SK-N-SH (cell line): ENCODE measurements around the gene BARX1. TPM values are rescaled to one million over a fixed set of nuclear protein-coding genes. Genes with fewer than 3 reads are reported as not detected.

Source experiments
- CTCF ChIA-PET: fragments of 300-600, 350-600 bp; formaldehyde crosslinking; extraction: SDS; loops from one replicate; lab custom pipeline; 2021; lab: Yijun Ruan, JAX
- POLR2A ChIA-PET: fragments of 350-600 bp; sonication (Branson Sonifier 250); formaldehyde crosslinking; extraction: SDS; loops from one replicate; lab custom pipeline; 2020; ENCODE audit warnings: antibody characterized with exemption, inconsistent platforms; lab: Yijun Ruan, JAX
- DNase-seq: peaks from one replicate; pipeline ENCODE4 v3.0.0; 2012
- H2AFZ ChIP-seq: fragments of 200-600 bp; sonication (generic); 2 replicates; pipeline ENCODE4 v1.8.1; 2016; ENCODE audit warnings: antibody characterized with exemption, mild to moderate bottlenecking, low read depth
- H3F3A ChIP-seq: fragments of 200-600 bp; sonication (generic); replicated peaks from 2 replicates; pipeline ENCODE3; 2016; ENCODE audit warnings: antibody characterized with exemption, mild to moderate bottlenecking; ENCODE audit not compliant: insufficient read depth
- H3K27ac ChIP-seq, 2 experiments: fragments of 200-500 bp in 1 of 2; fragments of 200-600 bp in 1 of 2; sonication (Bioruptor generic) in 1 of 2; sonication (generic), shearing (Covaris generic) in 1 of 2; 2 replicates each; pipeline versions ENCODE4 v1.5.1 to v1.6.1; 2014 to 2016; ENCODE audit warnings: low read depth in 2 of 2, inconsistent platforms in 1 of 2, low read length in 1 of 2, mild to moderate bottlenecking in 1 of 2, mixed read lengths in 1 of 2
- H3K27me3 ChIP-seq: fragments of 200-600 bp; sonication (generic), shearing (Covaris generic); 2 replicates; pipeline ENCODE4 v1.6.1; 2016; ENCODE audit warnings: mixed run types; ENCODE audit not compliant: insufficient read depth
- H3K36me3 ChIP-seq, 2 experiments: fragments of 200-500 bp in 1 of 2; fragments of 200-600 bp in 1 of 2; sonication (Bioruptor generic) in 1 of 2; sonication (generic) in 1 of 2; replicated peaks in 1 of 2; 2 replicates each; pipeline versions ENCODE3 to v1.5.1; 2014 to 2016; ENCODE audit warnings: low read length in 1 of 2, mild to moderate bottlenecking in 1 of 2; ENCODE audit not compliant: insufficient read depth in 2 of 2, control insufficient read depth in 1 of 2
- H3K4me1 ChIP-seq, 2 experiments: fragments of 200-500 bp in 1 of 2; fragments of 200-600 bp in 1 of 2; sonication (Bioruptor generic) in 1 of 2; sonication (generic), shearing (Covaris generic) in 1 of 2; 2 replicates each; pipeline versions ENCODE4 v1.5.1 to v1.6.1; 2014 to 2016; ENCODE audit warnings: low read depth in 1 of 2, low read length in 1 of 2, mixed run types in 1 of 2; ENCODE audit not compliant: insufficient read depth in 2 of 2, control insufficient read depth in 1 of 2
- H3K4me2 ChIP-seq: fragments of 200-600 bp; sonication (generic), shearing (Covaris generic); 2 replicates; pipeline ENCODE4 v1.6.1; 2017; ENCODE audit warnings: mixed run types
- H3K4me3 ChIP-seq, 2 experiments: fragments of 200-500 bp in 1 of 2; fragments of 200-600 bp in 1 of 2; sonication (Bioruptor generic) in 1 of 2; sonication (generic), shearing (Covaris generic) in 1 of 2; 2 replicates each; pipeline versions ENCODE4 v1.5.1 to v1.8.1; 2014 to 2016; ENCODE audit warnings: low read depth in 2 of 2, inconsistent platforms in 1 of 2, low read length in 1 of 2, mild to moderate bottlenecking in 1 of 2, mixed read lengths in 1 of 2, moderate library complexity in 1 of 2
- H3K79me2 ChIP-seq: fragments of 200-600 bp; sonication (generic); 2 replicates; pipeline ENCODE4 v1.8.1; 2017; ENCODE audit warnings: mild to moderate bottlenecking; ENCODE audit not compliant: insufficient read depth
- H3K9ac ChIP-seq: fragments of 200-600 bp; sonication (generic); 2 replicates; pipeline ENCODE4 v1.6.1; 2017; ENCODE audit warnings: mixed run types
- H3K9me2 ChIP-seq: fragments of 200-600 bp; sonication (generic); 2 replicates; pipeline ENCODE4 v1.6.1; 2017; ENCODE audit warnings: mixed run types
- H3K9me3 ChIP-seq: fragments of 200-600 bp; sonication (generic); 2 replicates; pipeline ENCODE4 v1.6.1; 2017; ENCODE audit warnings: mixed run types, mild to moderate bottlenecking, moderate library complexity
- H4K20me1 ChIP-seq: fragments of 200-600 bp; sonication (generic); 2 replicates; pipeline ENCODE4 v1.6.1; 2017; ENCODE audit warnings: mild to moderate bottlenecking, mixed run types; ENCODE audit not compliant: insufficient read depth
- ELF1 ChIP-seq: IDR thresholded peaks from 2 replicates; pipeline ENCODE4 v1.4.0; 2012
- EP300 ChIP-seq, 2 experiments: IDR thresholded peaks; 2 replicates each; pipeline versions ENCODE4 v1.4.0 to v1.6.1; 2012; ENCODE audit warnings: borderline replicate concordance in 1 of 2, low read depth in 1 of 2, low read length in 1 of 2
- EZH2phosphoT487 ChIP-seq: fragments of 200-600 bp; sonication (generic); IDR thresholded peaks from 2 replicates; pipeline ENCODE4 v1.6.1; 2017; ENCODE audit warnings: low read depth, mixed run types, mild to moderate bottlenecking, antibody characterized with exemption, moderate library complexity, borderline replicate concordance
- FOSL2 ChIP-seq: IDR thresholded peaks from 2 replicates; pipeline ENCODE4 v1.4.0; 2012; ENCODE audit warnings: low read depth, mild to moderate bottlenecking, moderate library complexity, borderline replicate concordance
- FOXJ3 ChIP-seq: sonication (generic); formaldehyde crosslinking; IDR thresholded peaks from 2 replicates; pipeline ENCODE4 v1.5.1; 2020; ENCODE audit warnings: mild to moderate bottlenecking, missing genetic modification reagents
- FOXM1 ChIP-seq: IDR thresholded peaks from 2 replicates; pipeline ENCODE4 v1.4.0; 2012; ENCODE audit warnings: low read depth, mild to moderate bottlenecking
- JUND ChIP-seq: IDR thresholded peaks from 2 replicates; pipeline ENCODE4 v1.4.0; 2012
- MAX ChIP-seq: IDR thresholded peaks from 2 replicates; pipeline ENCODE4 v1.4.0; 2012; ENCODE audit warnings: low read depth
- NRF1 ChIP-seq: IDR thresholded peaks from 2 replicates; pipeline ENCODE4 v1.6.1; 2012; ENCODE audit warnings: low read depth, mild to moderate bottlenecking, low read length
- RCOR1 ChIP-seq: fragments of 150-350 bp; IDR thresholded peaks from 2 replicates; pipeline ENCODE4 v1.6.1; 2017; ENCODE audit warnings: antibody characterized with exemption, low read length
- REST ChIP-seq: IDR thresholded peaks from 2 replicates; pipeline ENCODE4 v1.6.1; 2012; ENCODE audit warnings: mild to moderate bottlenecking, low read depth, low read length, moderate library complexity
- RXRA ChIP-seq: IDR thresholded peaks from 2 replicates; pipeline ENCODE4 v1.4.0; 2012; ENCODE audit warnings: low read depth, mild to moderate bottlenecking, borderline replicate concordance
- SMC3 ChIP-seq: IDR thresholded peaks from 2 replicates; pipeline ENCODE4 v1.6.1; 2012; ENCODE audit warnings: low read depth, low read length, improper control_type of control experiment
- TAF1 ChIP-seq: IDR thresholded peaks from 2 replicates; pipeline ENCODE4 v1.6.1; 2012; ENCODE audit warnings: low read depth, mild to moderate bottlenecking, low read length, moderate library complexity, borderline replicate concordance
- TEAD4 ChIP-seq: IDR thresholded peaks from 2 replicates; pipeline ENCODE4 v1.4.0; 2012; ENCODE audit warnings: mild to moderate bottlenecking, borderline replicate concordance; ENCODE audit not compliant: insufficient read depth
- ZBTB33 ChIP-seq: IDR thresholded peaks from 2 replicates; pipeline ENCODE4 v1.4.0; 2012; ENCODE audit warnings: low read depth, borderline replicate concordance
- WGBS: methylation state at CpG from one replicate; pipeline ENCODE4 v1.1.6; 2017; ENCODE audit warnings: low lambda C conversion rate; 5-methylcytosine and 5-hydroxymethylcytosine counted together
- polyA plus RNA-seq, 3 experiments: library from polyadenylated mRNA; depleted of rRNA; stranded (reverse); fragments of >200 nt; gene quantifications; 2 replicates each; pipeline ENCODE4 v1.2.3, GENCODE V29; 2012

The BARX1 gene
- polyA plus RNA-seq, 1 of the 3 experiments (the other 2 are of a cell fraction): not detected

- Histone ChIP-seq H3K4me3 (no peak overlapping the region), H3K9me2 (no peaks in the 10 kb centered on the region), H3K4me2 (no peak overlapping the region), H4K20me1 (no peaks in the 10 kb centered on the region), H3F3A (no peaks in the 10 kb centered on the region), H3K9me3 (no peaks in the 10 kb centered on the region), H2AFZ (no peak overlapping the region), H3K9ac (no peak overlapping the region), H3K36me3 (no peaks in the 10 kb centered on the region), H3K4me1 (peaks cover 0 to 11% of the 10 kb centered on the region in 2 experiments; a peak in 1 of 4 replicates), H3K79me2 (no peaks in the 10 kb centered on the region), H3K27me3 (peaks cover 92% of the 10 kb centered on the region), H3K27ac (no peak overlapping the region)
- ChIA-PET CTCF (interaction anchor here (4.6 to 9.3 kb wide), 2 partner anchors 13 to 267 kb away, joined by 21 to 69 read pairs; no protein-coding TSS in a partner anchor), POLR2A (no interaction called here)
- TF ChIP-seq ELF1 (no peak), RXRA (no peak), EZH2phosphoT487 (no peak), MAX (no peak), RCOR1 (no peak), FOSL2 (no peak), TAF1 (no peak), JUND (no peak), REST (no peak), FOXJ3 (CRISPR knock-in tag) (no peak), EP300 (IDR thresholded peaks at IDR 0.05; ENCODE audit: borderline replicate concordance in 1 of 2, low read depth in 1 of 2, low read length in 1 of 2) (no peak)
- 19% methylated on average over 24 of the region's 32 CpGs for WGBS
- peak; percentile 30 for DNase-seq
Observed at GRCh38 chr9:93949073-93949693, 6.0 kb downstream of the BARX1 start.

GRCh38 chr9:93948441-93949072 lies 6.6 kb downstream of the BARX1 start:
- Histone ChIP-seq H3K4me1 (peaks cover 0 to 11% of the 10 kb centered on the region in 2 experiments; a peak in 1 of 4 replicates), H3K9me2 (no peaks in the 10 kb centered on the region), H3K9me3 (no peaks in the 10 kb centered on the region), H3K4me2 (no peak overlapping the region), H3F3A (no peaks in the 10 kb centered on the region), H3K4me3 (no peak overlapping the region), H3K79me2 (no peaks in the 10 kb centered on the region), H3K36me3 (no peaks in the 10 kb centered on the region), H3K27ac (no peak overlapping the region), H2AFZ (no peak overlapping the region), H4K20me1 (no peaks in the 10 kb centered on the region), H3K9ac (no peak overlapping the region), H3K27me3 (peaks cover 91% of the 10 kb centered on the region)
- 14% methylated on average over 37 of the region's 40 CpGs for WGBS
- ChIA-PET CTCF (interaction anchor here (1.3 to 9.3 kb wide), 2 partner anchors 13 to 121 kb away, joined by 4 to 69 read pairs; no protein-coding TSS in a partner anchor), POLR2A (interaction anchor here (0.7 kb wide), 1 partner anchor 1428 kb away, joined by 4 read pairs; no protein-coding TSS in a partner anchor)
- TF ChIP-seq SMC3: no peak
- no peak for TF ChIP-seq ZBTB33
- TF ChIP-seq TEAD4: no peak
- no peak for TF ChIP-seq FOXM1
- no peak for TF ChIP-seq REST
- TF ChIP-seq NRF1: no peak
- DNase-seq: peak; percentile 52
